IMR-90 (cell line): ENCODE measurements around the gene LRP1B. TPM values are rescaled to one million over a fixed set of nuclear protein-coding genes. Genes with fewer than 3 reads are reported as not detected.

Experiments
- ATAC-seq: fragments of 200-7000 bp; cut with Tn5 transposase; 2 replicates; pipeline ENCODE4 v1.9.1; 2020; ENCODE audit warnings: low read depth, mild to moderate bottlenecking, moderate library complexity
- BruUV-seq: library from RNA; stranded (reverse); fragments of 400-500 nt; replicated peaks from 2 replicates; lab custom pipeline; 2021; lab: Mats Ljungman, UMichigan
- CTCF ChIA-PET: fragments of 300-600 bp; formaldehyde crosslinking; extraction: SDS; loops from one replicate; lab custom pipeline; 2021; ENCODE audit warnings: antibody characterized with exemption; lab: Yijun Ruan, JAX
- POLR2A ChIA-PET: fragments of 300-600 bp; sonication (Branson Sonifier 250); formaldehyde crosslinking; loops from one replicate; lab custom pipeline; 2022; ENCODE audit warnings: antibody characterized with exemption; ENCODE audit not compliant: unreplicated experiment; lab: Charles Lee
- DNase-seq: peaks from one replicate; pipeline ENCODE4 v3.0.0; 2013
- H2AFZ ChIP-seq: replicated peaks from 2 replicates; pipeline ENCODE3; 2013; ENCODE audit warnings: low read length, mild to moderate bottlenecking; ENCODE audit not compliant: poor library complexity
- H2AK5ac ChIP-seq: 2 replicates; pipeline ENCODE4 v1.6.1; 2013; ENCODE audit warnings: low read depth, low read length, inconsistent platforms
- H2AK9ac ChIP-seq: replicated peaks from 2 replicates; pipeline ENCODE3; 2013; ENCODE audit warnings: mild to moderate bottlenecking, low read depth, low read length, moderate library complexity; ENCODE audit not compliant: poor library complexity
- H2BK120ac ChIP-seq: 2 replicates; pipeline ENCODE4 v1.6.1; 2013; ENCODE audit warnings: low read depth, low read length, inconsistent platforms
- H2BK15ac ChIP-seq: 3 replicates; pipeline ENCODE4 v1.6.1; 2013; ENCODE audit warnings: low read depth, low read length, inconsistent platforms
- H2BK20ac ChIP-seq: 2 replicates; pipeline ENCODE4 v1.6.1; 2013; ENCODE audit warnings: low read depth, mild to moderate bottlenecking, inconsistent platforms, low read length, moderate library complexity
- H2BK5ac ChIP-seq: 2 replicates; pipeline ENCODE4 v1.6.1; 2013; ENCODE audit warnings: mild to moderate bottlenecking, low read depth, low read length, inconsistent platforms; ENCODE audit not compliant: poor library complexity, severe bottlenecking
- H3K14ac ChIP-seq: replicated peaks from 2 replicates; pipeline ENCODE4 v1.6.1; 2013; ENCODE audit warnings: low read depth, low read length, inconsistent platforms
- H3K18ac ChIP-seq: 2 replicates; pipeline ENCODE4 v1.6.1; 2013; ENCODE audit warnings: low read depth, low read length, control low read depth
- H3K23ac ChIP-seq: 2 replicates; pipeline ENCODE4 v1.6.1; 2013; ENCODE audit warnings: low read depth, low read length, inconsistent platforms
- H3K27ac ChIP-seq: 2 replicates; pipeline ENCODE4 v1.5.1; 2013; ENCODE audit warnings: mild to moderate bottlenecking, control low read depth, low read length; ENCODE audit not compliant: insufficient read depth
- H3K27me3 ChIP-seq: 2 replicates; pipeline ENCODE4 v1.6.1; 2013; ENCODE audit warnings: low read length; ENCODE audit not compliant: control insufficient read depth, insufficient read depth
- H3K36me3 ChIP-seq: 2 replicates; pipeline ENCODE4 v1.6.1; 2013; ENCODE audit warnings: low read length, mixed read lengths; ENCODE audit not compliant: control insufficient read depth, insufficient read depth
- H3K4ac ChIP-seq: 2 replicates; pipeline ENCODE4 v1.6.1; 2013; ENCODE audit warnings: low read depth, low read length, inconsistent platforms
- H3K4me1 ChIP-seq: 2 replicates; pipeline ENCODE4 v1.6.1; 2013; ENCODE audit warnings: low read length, mixed read lengths; ENCODE audit not compliant: control insufficient read depth, insufficient read depth
- H3K4me2 ChIP-seq: 2 replicates; pipeline ENCODE4 v1.6.1; 2013; ENCODE audit warnings: low read depth, mild to moderate bottlenecking, control low read depth, low read length, moderate library complexity
- H3K4me3 ChIP-seq: 2 replicates; pipeline ENCODE4 v1.5.1; 2013; ENCODE audit warnings: low read depth, mild to moderate bottlenecking, control low read depth, low read length, moderate library complexity; ENCODE audit not compliant: insufficient read depth
- H3K56ac ChIP-seq: 2 replicates; pipeline ENCODE4 v1.6.1; 2013; ENCODE audit warnings: low read length, inconsistent platforms; ENCODE audit not compliant: insufficient read depth; ENCODE audit errors: extremely low read depth
- H3K79me1 ChIP-seq, 2 experiments: 2 replicates each; pipeline ENCODE4 v1.6.1; 2013; ENCODE audit warnings: low read length in 2 of 2, inconsistent platforms in 1 of 2, low read depth in 1 of 2
- H3K9ac ChIP-seq: 2 replicates; pipeline ENCODE4 v1.6.1; 2013; ENCODE audit warnings: low read depth, low read length, control low read depth
- H3K9me1 ChIP-seq: 2 replicates; pipeline ENCODE4 v1.6.1; 2013; ENCODE audit warnings: low read length, inconsistent platforms; ENCODE audit not compliant: insufficient read depth
- H3K9me3 ChIP-seq: 2 replicates; pipeline ENCODE4 v1.6.1; 2013; ENCODE audit warnings: low read length; ENCODE audit not compliant: control insufficient read depth, insufficient read depth
- H4K20me1 ChIP-seq: 2 replicates; pipeline ENCODE4 v1.6.1; 2013; ENCODE audit warnings: low read length, inconsistent platforms; ENCODE audit not compliant: insufficient read depth
- H4K5ac ChIP-seq: 2 replicates; pipeline ENCODE4 v1.6.1; 2013; ENCODE audit warnings: mild to moderate bottlenecking, low read depth, low read length, control low read depth
- H4K8ac ChIP-seq, 2 experiments: 2 replicates each; pipeline ENCODE4 v1.6.1; 2013; ENCODE audit warnings: low read depth in 2 of 2, low read length in 2 of 2, control low read depth in 1 of 2, inconsistent platforms in 1 of 2
- H4K91ac ChIP-seq: 2 replicates; pipeline ENCODE4 v1.6.1; 2013; ENCODE audit warnings: low read depth, low read length, inconsistent platforms; ENCODE audit not compliant: insufficient read depth
- BHLHE40 ChIP-seq: fragments of 150-350 bp; IDR thresholded peaks from 2 replicates; pipeline ENCODE4 v1.6.1; 2016; ENCODE audit warnings: mild to moderate bottlenecking, low read depth, low read length
- CEBPB ChIP-seq: IDR thresholded peaks from 2 replicates; pipeline ENCODE4 v1.6.1; 2012; ENCODE audit warnings: low read depth, low read length, improper control_type of control experiment
- CHD1 ChIP-seq: IDR thresholded peaks from 2 replicates; pipeline ENCODE4 v1.6.1; 2012; ENCODE audit warnings: low read depth, low read length, improper control_type of control experiment
- CTCF ChIP-seq: conservative IDR thresholded peaks from 2 replicates; pipeline ENCODE4 v1.5.1; 2012; ENCODE audit warnings: mild to moderate bottlenecking, low read depth, low read length, improper control_type of control experiment
- ELK1 ChIP-seq: fragments of 150-350 bp; IDR thresholded peaks from 2 replicates; pipeline ENCODE4 v1.6.1; 2016; ENCODE audit warnings: low read depth, mild to moderate bottlenecking, low read length, moderate library complexity, borderline replicate concordance
- FOS ChIP-seq: fragments of 150-350 bp; IDR thresholded peaks from 2 replicates; pipeline ENCODE4 v1.6.1; 2016; ENCODE audit warnings: low read depth, low read length
- MAFK ChIP-seq: IDR thresholded peaks from 2 replicates; pipeline ENCODE4 v1.6.1; 2012; ENCODE audit warnings: low read depth, low read length, improper control_type of control experiment
- MAZ ChIP-seq: IDR thresholded peaks from 2 replicates; pipeline ENCODE4 v1.6.1; 2012; ENCODE audit warnings: low read depth, mild to moderate bottlenecking, low read length, improper control_type of control experiment, moderate library complexity, borderline replicate concordance
- NFE2L2 ChIP-seq: fragments of 150-350 bp; IDR thresholded peaks from 2 replicates; pipeline ENCODE4 v1.6.1; 2016; ENCODE audit warnings: low read depth, mild to moderate bottlenecking, low read length
- POLR2A ChIP-seq: IDR thresholded peaks from 2 replicates; pipeline ENCODE4 v1.6.1; 2012; ENCODE audit warnings: mild to moderate bottlenecking, low read depth, low read length
- RAD21 ChIP-seq: IDR thresholded peaks from 2 replicates; pipeline ENCODE4 v1.6.1; 2012; ENCODE audit warnings: low read length, improper control_type of control experiment
- RCOR1 ChIP-seq: IDR thresholded peaks from 2 replicates; pipeline ENCODE4 v1.6.1; 2012; ENCODE audit warnings: mild to moderate bottlenecking, low read length, improper control_type of control experiment; ENCODE audit not compliant: insufficient replicate concordance
- RFX5 ChIP-seq: IDR thresholded peaks from 2 replicates; pipeline ENCODE4 v1.8.0; 2012; ENCODE audit warnings: low read depth, mild to moderate bottlenecking, low read length, moderate library complexity
- SMC3 ChIP-seq: fragments of 150-350 bp; IDR thresholded peaks from 2 replicates; pipeline ENCODE4 v1.6.1; 2016; ENCODE audit warnings: low read depth, mild to moderate bottlenecking, antibody characterized with exemption, low read length, moderate library complexity
- USF2 ChIP-seq: fragments of 150-350 bp; IDR thresholded peaks from 2 replicates; pipeline ENCODE4 v1.6.1; 2017; ENCODE audit warnings: mild to moderate bottlenecking, antibody characterized with exemption, low read length, low read depth
- WGBS, 2 experiments: methylation state at CpG; one replicate each; pipeline versions ENCODE4 v1.1.5 to v1.1.7; 2013; ENCODE audit warnings: missing lambda C conversion rate in 2 of 2; ENCODE audit not compliant: insufficient read length in 1 of 2; ENCODE audit errors: extremely low coverage in 2 of 2; 5-methylcytosine and 5-hydroxymethylcytosine counted together
- dilution Hi-C: fragments of 300-500 bp; cut with HindIII; formaldehyde crosslinking; loops from one replicate; pipeline ENCODE4 v1.14.3; 2018; ENCODE audit warnings: low sequenced_read_pairs; ENCODE audit not compliant: unreplicated experiment
- in situ Hi-C: fragments of 300-500 bp; cut with MboI; formaldehyde crosslinking; loops from 3 replicates; pipeline ENCODE4 v1.14.3; 2019; ENCODE audit warnings: low sequenced_read_pairs, inconsistent platforms, mixed read lengths
- intact Hi-C: fragments of 100-400 bp; cut with micrococcal nuclease; formaldehyde crosslinking; loops from 2 replicates; pipeline ENCODE4 v1.10.0; 2022
- polyA plus RNA-seq, 3 experiments: library from polyadenylated mRNA; depleted of rRNA; stranded (reverse); fragments of >200 nt; gene quantifications; 2 replicates each; pipeline ENCODE4 v1.2.3, GENCODE V29; 2012; ENCODE audit warnings: low replicate concordance in 1 of 3
- total RNA-seq: library from RNA; depleted of rRNA; stranded (reverse); fragments of >200 nt; gene quantifications from 2 replicates; pipeline ENCODE4 v1.2.3, GENCODE V29; 2012

LRP1B gene
- total and polyA plus RNA-seq, 2 of the 4 experiments (the other 2 are of a cell fraction): under 0.01 to 0.02 TPM

GRCh38 chr2:141994066-141994465 is 136.8 kb downstream of the LRP1B start:
- no CpG with 5 or more reads among the region's 4 CpGs for WGBS, 2 experiments
- Histone ChIP-seq H2AFZ (no peak overlapping the region), H3K27me3 (no peaks in the 10 kb centered on the region), H3K4me3 (no peak overlapping the region), H2BK20ac (no peak overlapping the region), H2BK5ac (no peak overlapping the region), H3K9me3 (no peaks in the 10 kb centered on the region), H3K4me2 (no peak overlapping the region), H3K4me1 (no peaks in the 10 kb centered on the region), H3K23ac (no peak overlapping the region), H4K91ac (no peak overlapping the region), H3K9me1 (no peaks in the 10 kb centered on the region), H2BK120ac (no peak overlapping the region), H3K18ac (no peak overlapping the region), H3K4ac (no peak overlapping the region), H3K9ac (no peak overlapping the region), H4K5ac (no peak overlapping the region), H2BK15ac (no peak overlapping the region), H2AK9ac (no peak overlapping the region), H4K20me1 (no peaks in the 10 kb centered on the region), H2AK5ac (no peak overlapping the region), H3K27ac (no peak overlapping the region), H3K79me1 (no peaks in the 10 kb centered on the region), H3K56ac (no peak overlapping the region), H4K8ac (no peak overlapping the region), H3K36me3 (no peaks in the 10 kb centered on the region), H3K14ac (no peak overlapping the region)
- DNase-seq (no peak), ATAC-seq (no peak)
- dilution Hi-C loops (no loop called here), intact Hi-C loops (no loop called here), in situ Hi-C loops (no loop called here)
- ChIA-PET POLR2A (no interaction called here), CTCF (interaction anchor here (1.1 kb wide), 1 partner anchor 26 kb away, joined by 4 read pairs; no protein-coding TSS in a partner anchor)
- TF ChIP-seq POLR2A (no peak), RFX5 (no peak), NFE2L2 (no peak), BHLHE40 (no peak), CEBPB (no peak), MAZ (no peak), USF2 (no peak), RAD21 (no peak), CTCF (no peak), SMC3 (no peak), MAFK (no peak), FOS (no peak), RCOR1 (no peak), ELK1 (no peak), CHD1 (no peak)
- no TSS peak for BruUV-seq
